Parathyroid adenoma (tissue), 2 donors: ENCODE results near the gene TCF7.

ENCODE experiments used
- H2AFZ ChIP-seq: fragments of 300-600 bp; sonication (generic); one replicate; pipeline ENCODE4 v1.7.0; 2017; ENCODE audit warnings: antibody characterized with exemption, mild to moderate bottlenecking
- H3K27ac ChIP-seq: fragments of 300-600 bp; sonication (generic); one replicate; pipeline ENCODE4 v1.7.0; 2017
- H3K27me3 ChIP-seq: fragments of 300-600 bp; sonication (generic); one replicate; pipeline ENCODE4 v1.7.0; 2017; ENCODE audit warnings: low read length; ENCODE audit not compliant: control insufficient read depth, insufficient read depth
- H3K36me3 ChIP-seq: fragments of 300-600 bp; sonication (generic); one replicate; pipeline ENCODE4 v1.7.0; 2017; ENCODE audit warnings: low read length; ENCODE audit not compliant: control insufficient read depth, insufficient read depth
- H3K4me1 ChIP-seq: fragments of 300-600 bp; sonication (generic); one replicate; pipeline ENCODE4 v1.7.0; 2017; ENCODE audit warnings: control low read depth
- H3K4me2 ChIP-seq: fragments of 300-600 bp; sonication (generic); one replicate; pipeline ENCODE4 v1.7.0; 2017; ENCODE audit warnings: low read length
- H3K4me3 ChIP-seq: fragments of 300-600 bp; sonication (generic); one replicate; pipeline ENCODE4 v1.7.0; 2017; ENCODE audit warnings: low read depth, low read length
- H3K79me2 ChIP-seq: fragments of 300-600 bp; sonication (generic); one replicate; pipeline ENCODE4 v1.7.0; 2017; ENCODE audit warnings: control low read depth
- H3K9ac ChIP-seq: fragments of 300-600 bp; sonication (generic); one replicate; pipeline ENCODE4 v1.7.0; 2017; ENCODE audit warnings: mild to moderate bottlenecking
- H3K9me3 ChIP-seq: fragments of 300-600 bp; sonication (generic); one replicate; pipeline ENCODE4 v1.7.0; 2017; ENCODE audit warnings: low read length; ENCODE audit not compliant: control insufficient read depth
- CTCF ChIP-seq: fragments of 300-600 bp; sonication (generic); IDR thresholded peaks from one replicate; pipeline ENCODE4 v1.7.0; 2017; ENCODE audit warnings: antibody characterized with exemption, mild to moderate bottlenecking
- donor health status: primary hyperparathyroidism.

Gene TCF7

GRCh38 chr5:134145041-134145757 lies 30.7 kb downstream of the TCF7 start:
- no peak overlapping the region for H3K4me3 ChIP-seq
- no peak overlapping the region for H3K9ac ChIP-seq

GRCh38 chr5:134145779-134146581 lies 31.5 kb downstream of the TCF7 start:
- H3K4me1 ChIP-seq = peaks cover 9% of the 10 kb centered on the region
- H3K4me2 ChIP-seq = no peak overlapping the region
- no peaks in the 10 kb centered on the region for H3K27me3 ChIP-seq
- no peak overlapping the region for H3K27ac ChIP-seq
- H3K79me2 ChIP-seq = peaks cover 69% of the 10 kb centered on the region
- H3K36me3 ChIP-seq = no peaks in the 10 kb centered on the region
- no peak overlapping the region for H3K4me3 ChIP-seq
- peak; percentile 97 for TF ChIP-seq CTCF
- H3K9ac ChIP-seq = no peak overlapping the region
- H2AFZ ChIP-seq = no peak overlapping the region
- H3K9me3 ChIP-seq = no peaks in the 10 kb centered on the region

More at GRCh38 chr5:134145041-134145757, 30.7 kb downstream of the TCF7 start:
- H3K27ac ChIP-seq = no peak overlapping the region
- peaks cover 9% of the 10 kb centered on the region for H3K4me1 ChIP-seq
- no peaks in the 10 kb centered on the region for H3K36me3 ChIP-seq
- H3K4me2 ChIP-seq = no peak overlapping the region
- no peaks in the 10 kb centered on the region for H3K9me3 ChIP-seq
- no peaks in the 10 kb centered on the region for H3K27me3 ChIP-seq
- TF ChIP-seq CTCF = no peak
- H3K79me2 ChIP-seq = peaks cover 66% of the 10 kb centered on the region
- H2AFZ ChIP-seq = no peak overlapping the region

- Histone ChIP-seq H3K9ac (no peak overlapping the region), H3K4me3 (no peak overlapping the region), H3K79me2 (peaks cover 64% of the 10 kb centered on the region), H3K36me3 (no peaks in the 10 kb centered on the region), H3K27me3 (no peaks in the 10 kb centered on the region), H3K4me2 (no peak overlapping the region), H3K9me3 (no peaks in the 10 kb centered on the region), H2AFZ (no peak overlapping the region), H3K27ac (no peak overlapping the region), H3K4me1 (peaks cover 11% of the 10 kb centered on the region)
- no peak for TF ChIP-seq CTCF
Measured at GRCh38 chr5:134146651-134147518, 32.4 kb downstream of the TCF7 start.

- H3K9me3 ChIP-seq = no peaks in the 10 kb centered on the region
Measured at GRCh38 chr5:134148316-134148715, 33.8 kb downstream of the TCF7 start.

More at GRCh38 chr5:134148316-134148715, 33.8 kb downstream of the TCF7 start:
- Histone ChIP-seq H2AFZ (no peak overlapping the region), H3K36me3 (no peaks in the 10 kb centered on the region), H3K27me3 (no peaks in the 10 kb centered on the region), H3K79me2 (peaks cover 59% of the 10 kb centered on the region), H3K27ac (no peak overlapping the region), H3K4me3 (no peak overlapping the region), H3K4me2 (no peak overlapping the region), H3K9ac (no peak overlapping the region), H3K4me1 (peaks cover 11% of the 10 kb centered on the region)
- no peak for TF ChIP-seq CTCF
